HG02623 (cell line): ENCODE data around the gene GCSAML.

ENCODE experiments used
- ATAC-seq: cut with Tn5 transposase; IDR thresholded peaks from one replicate; pipeline ENCODE4 v1.9.1; 2021; ENCODE audit warnings: moderate library complexity; ENCODE audit not compliant: unreplicated experiment

GCSAML gene

DNA sequence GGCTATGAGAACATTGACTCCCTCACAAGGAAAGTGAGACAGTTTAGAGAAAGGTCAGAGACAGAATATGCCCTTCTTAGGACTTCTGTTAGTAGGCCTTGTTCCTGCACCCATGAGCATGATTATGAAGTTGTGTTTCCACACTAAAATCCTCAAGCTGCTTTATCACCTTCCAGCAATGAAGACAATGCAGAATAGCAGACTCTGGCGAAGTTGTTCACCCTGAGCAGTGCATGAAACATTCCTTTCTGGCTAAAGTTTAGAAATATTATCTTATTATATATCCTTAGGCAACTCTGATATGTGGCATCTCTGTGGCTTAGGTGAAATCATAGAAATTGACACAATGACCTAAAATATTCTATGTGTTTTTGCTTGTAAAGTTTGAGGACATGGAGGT lies 25.3 kb downstream of the GCSAML start:
- ATAC-seq = no peak

DNA sequence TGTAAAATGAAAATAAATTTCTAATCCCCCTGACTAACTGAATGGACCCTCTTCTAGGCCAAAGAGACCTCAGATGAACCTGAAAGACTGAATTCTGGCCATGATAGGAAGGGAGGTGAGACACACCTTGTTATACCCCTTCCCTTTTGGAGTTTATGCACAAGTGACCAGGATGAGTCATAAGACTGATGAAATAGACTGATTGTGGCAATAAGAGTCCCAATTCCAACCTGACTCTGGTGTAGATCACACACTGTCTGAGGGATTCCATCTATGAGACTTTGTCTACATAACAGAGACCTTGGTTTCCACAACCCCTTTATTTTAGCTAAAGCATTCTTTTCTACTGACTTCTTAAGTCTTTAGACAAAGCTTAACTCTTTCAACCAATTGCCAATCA lies 25.7 kb downstream of the GCSAML start:
- no peak for ATAC-seq

DNA sequence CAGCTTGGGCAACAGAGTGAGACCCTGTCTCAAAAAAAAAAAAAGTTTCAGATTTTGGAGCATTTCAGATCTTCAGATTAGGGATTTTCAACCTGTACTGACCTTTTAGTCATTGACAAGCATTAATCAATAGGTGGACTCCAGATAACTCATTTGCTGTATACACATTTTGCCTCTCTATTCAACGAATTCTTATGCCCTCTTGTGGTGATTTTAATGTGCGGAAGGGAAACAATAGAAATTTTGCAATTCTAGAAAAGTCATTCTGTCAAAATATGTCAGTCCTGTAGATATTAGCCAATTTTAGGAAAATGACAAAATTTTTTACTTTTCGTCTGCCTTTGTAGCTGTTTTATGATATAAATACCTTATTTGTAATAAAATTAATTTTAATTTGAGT lies 27.6 kb downstream of the GCSAML start:
- no peak for ATAC-seq

DNA sequence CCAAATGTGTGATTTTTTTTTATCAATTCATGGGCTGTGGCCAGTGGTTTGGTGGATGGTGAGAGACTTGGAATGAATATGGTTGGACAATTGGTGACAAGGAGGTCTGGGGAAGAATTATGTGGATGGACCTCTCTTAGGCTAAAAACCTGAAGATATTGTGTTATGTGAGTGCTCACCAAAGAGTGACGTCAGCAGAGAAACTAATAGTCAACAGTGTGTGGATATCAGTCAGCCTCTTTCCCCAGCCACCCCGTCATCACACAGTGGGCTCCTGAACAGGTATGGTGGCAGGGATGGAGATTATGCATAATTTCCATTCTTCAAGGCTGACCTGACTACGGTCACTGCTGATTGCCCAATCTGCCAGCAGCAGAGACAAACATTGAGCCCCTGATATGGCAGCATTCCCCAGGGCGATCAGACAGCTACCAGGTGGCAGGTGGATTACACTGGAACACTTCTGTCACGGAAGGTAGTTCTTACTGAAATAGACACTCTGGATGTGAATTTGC lies 30.1 kb downstream of the GCSAML start:
- ATAC-seq = no peak

DNA sequence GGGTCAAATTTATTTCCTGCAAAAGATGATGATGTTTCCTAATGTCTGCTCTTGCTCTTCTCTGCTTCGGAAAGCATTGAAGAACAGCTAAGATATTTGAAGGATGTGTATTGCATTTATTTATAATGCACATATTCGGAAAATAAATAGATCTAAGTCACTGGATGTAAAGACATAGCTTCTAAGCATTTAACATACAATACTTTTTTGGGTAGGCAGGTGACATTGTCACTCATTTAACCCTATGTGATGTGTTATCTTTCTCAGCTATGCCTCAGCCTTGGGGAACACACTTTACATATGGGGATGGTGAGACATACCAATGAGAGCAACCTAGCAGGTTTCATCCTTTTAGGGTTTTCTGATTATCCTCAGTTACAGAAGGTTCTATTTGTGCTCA lies 39.1 kb downstream of the GCSAML start, which contains the start of gene OR2G2:
Gene OR2G2 (plus strand): TSS at position 301 of the 400 bp plus-strand sequence. CDS start 0 bp downstream, at position 301.
- ATAC-seq = no peak

DNA sequence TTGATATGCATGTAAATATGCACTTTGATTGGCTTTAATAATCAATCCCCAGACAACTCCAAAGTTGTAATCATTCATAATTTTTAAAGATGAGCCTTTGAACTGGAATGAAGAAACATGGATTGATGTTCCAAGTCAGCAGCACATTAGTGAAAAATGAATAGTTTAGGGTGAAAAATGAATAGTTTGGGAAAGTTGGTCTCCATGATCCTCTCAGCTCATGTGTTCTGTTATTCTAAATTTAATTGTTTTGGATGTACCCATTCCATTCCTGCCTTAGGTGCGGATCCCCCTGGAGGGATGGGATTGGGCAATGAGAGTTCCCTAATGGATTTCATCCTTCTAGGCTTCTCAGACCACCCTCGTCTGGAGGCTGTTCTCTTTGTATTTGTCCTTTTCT lies 56.4 kb downstream of the GCSAML start, which contains the start of gene OR2G3:
Gene OR2G3 (plus strand): TSS at position 301 of the 400 bp plus-strand sequence. CDS start 0 bp downstream, at position 301.
- ATAC-seq = no peak

DNA sequence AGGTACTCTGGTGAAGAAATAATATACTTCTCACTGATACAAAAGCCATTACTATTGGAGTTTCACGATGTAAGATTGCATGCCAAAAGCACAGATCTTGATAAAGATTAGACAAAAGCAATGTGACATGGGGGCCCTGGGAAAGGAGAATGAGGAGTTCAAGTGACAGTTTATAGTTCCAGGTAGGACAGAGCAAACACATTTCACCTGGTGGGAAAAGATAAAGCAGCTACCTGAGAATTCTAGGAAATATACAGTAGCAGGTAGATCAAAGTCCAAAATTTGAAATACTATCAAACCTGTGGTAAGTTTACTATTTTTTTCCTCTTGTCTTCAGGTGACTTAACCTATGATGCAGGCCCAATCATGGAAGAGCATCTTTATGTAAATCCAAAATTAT lies 64.5 kb downstream of the GCSAML start:
- no peak for ATAC-seq

DNA sequence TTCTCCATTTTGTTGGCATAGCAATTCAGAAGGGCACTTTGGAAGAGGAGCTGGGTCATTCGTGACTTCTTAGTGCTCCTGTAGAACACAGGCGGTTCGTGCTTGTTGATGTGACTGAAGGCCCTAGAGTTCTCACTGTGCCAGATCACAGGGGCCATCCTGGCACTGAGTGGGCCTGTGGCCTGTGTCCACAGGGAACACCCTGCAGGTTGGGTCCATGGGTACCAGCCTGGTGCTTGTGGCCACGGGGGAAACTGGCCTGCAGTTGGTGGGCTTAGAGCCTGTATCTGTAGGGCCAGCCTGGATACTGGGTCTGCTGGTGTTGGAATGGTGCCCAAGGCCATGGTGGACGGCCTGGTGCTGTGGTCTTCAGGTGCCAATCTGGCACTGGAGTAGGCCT lies 65.7 kb downstream of the GCSAML start:
- no peak for ATAC-seq
